GM18861 (cell line): Measurements from ENCODE around the gene MRPL43.

Experiments used
- ATAC-seq: cut with Tn5 transposase; IDR thresholded peaks from one replicate; pipeline ENCODE4 v1.9.1; 2021; ENCODE audit not compliant: unreplicated experiment

Gene MRPL43

GRCh38 chr10:101005361-101005760, 18.1 kb upstream of the MRPL43 start:
- no peak for ATAC-seq

GRCh38 chr10:101003639-101004206, 16.4 kb upstream of the MRPL43 start:
- ATAC-seq, result no peak

DNA sequence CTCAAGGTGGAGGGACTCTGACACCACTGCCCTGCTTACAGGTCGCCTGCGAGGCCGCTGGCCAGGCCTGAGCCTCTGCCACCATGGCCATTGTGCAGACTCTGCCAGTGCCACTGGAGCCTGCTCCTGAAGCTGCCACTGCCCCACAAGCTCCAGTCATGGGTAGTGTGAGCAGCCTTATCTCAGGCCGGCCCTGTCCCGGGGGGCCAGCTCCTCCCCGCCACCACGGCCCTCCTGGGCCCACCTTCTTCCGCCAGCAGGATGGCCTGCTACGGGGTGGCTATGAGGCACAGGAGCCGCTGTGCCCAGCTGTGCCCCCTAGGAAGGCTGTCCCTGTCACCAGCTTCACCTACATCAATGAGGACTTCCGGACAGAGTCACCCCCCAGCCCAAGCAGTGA, 15.2 kb upstream of the MRPL43 start:
- ATAC-seq, result no peak

DNA sequence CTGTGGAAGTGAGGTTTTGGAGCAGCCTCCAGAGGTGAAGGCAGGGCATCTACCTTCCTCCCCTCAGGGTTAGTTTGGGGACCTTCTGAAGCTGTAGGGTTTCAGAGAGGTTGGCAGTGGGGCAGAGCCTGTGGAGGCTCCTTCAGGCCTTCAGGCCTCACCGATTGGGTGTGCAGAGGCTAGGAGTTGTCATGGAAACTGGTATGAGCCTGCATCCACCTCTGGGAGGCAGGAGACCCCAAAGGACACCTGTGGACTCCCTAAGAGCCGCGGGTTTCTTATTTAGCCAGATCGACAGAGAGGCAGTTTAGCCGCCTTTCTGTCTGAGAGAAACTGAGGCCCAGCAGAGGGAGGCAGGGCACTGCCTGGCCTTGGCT, 14.3 kb upstream of the MRPL43 start:
- no peak for ATAC-seq

DNA sequence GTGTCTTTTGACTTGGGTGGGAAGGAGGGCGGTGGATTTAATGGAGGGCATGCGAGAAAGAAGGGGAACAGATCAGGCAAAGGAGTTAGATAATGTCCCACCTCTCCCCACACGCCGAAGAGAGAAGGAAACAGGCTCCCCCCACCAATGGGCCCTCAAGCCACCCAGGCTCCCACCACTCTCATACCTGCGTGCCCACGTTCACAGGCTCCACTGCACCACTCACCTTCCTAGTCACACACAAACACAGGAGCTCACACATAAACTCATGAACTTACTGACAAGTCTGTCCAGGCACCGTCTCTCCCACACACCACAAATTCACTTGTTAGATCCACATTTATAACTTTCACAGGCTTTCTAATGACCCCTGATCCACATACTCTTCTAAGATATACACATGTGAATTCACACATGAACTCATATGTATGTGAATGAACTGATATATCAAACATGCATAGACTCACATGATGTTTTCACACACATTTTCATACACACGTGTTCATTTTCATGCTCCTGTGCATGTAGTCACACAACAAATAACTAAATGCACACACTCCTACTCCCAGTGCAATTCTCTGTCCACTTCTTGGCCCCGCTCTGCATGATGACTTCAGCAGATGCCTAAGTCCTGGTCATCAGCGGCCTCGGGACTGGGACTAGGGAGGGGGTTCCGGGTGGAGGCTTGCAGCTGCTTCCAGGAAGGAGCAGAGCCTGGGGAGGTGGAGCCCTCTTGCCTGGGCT, 13.8 kb upstream of the MRPL43 start:
- no peak for ATAC-seq

GRCh38 chr10:101000127-101000914, 13.0 kb upstream of the MRPL43 start:
- ATAC-seq, result no peak

DNA sequence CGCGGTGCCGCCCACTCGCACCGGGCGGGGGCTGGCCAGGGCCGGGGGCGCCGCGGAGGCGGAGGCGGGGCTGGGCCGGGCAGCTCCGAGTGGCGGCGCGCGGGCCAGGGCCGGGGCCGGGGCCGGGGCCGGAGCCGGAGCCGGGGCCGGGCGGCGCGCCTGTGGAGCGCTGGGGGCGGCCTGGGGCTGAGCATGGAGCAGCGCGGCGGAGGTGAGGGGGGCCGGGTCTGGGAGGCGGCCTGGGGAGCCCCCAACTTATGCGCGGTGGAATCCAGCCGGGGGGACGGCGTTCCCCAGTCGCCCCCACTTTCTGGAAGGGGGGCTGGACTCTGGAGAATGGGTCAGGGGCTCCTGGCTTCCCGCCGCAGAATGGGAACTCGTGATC, 12.4 kb upstream of the MRPL43 start, which contains the start of gene LZTS2:
Gene LZTS2, plus strand, starts transcription at position 67 of the 385 bp plus-strand sequence. CDS start 2,731 bp downstream, outside the sequence.
- no peak for ATAC-seq

GRCh38 chr10:100998991-100999741, 11.9 kb upstream of the MRPL43 start:
- peak; percentile 32 for ATAC-seq

DNA sequence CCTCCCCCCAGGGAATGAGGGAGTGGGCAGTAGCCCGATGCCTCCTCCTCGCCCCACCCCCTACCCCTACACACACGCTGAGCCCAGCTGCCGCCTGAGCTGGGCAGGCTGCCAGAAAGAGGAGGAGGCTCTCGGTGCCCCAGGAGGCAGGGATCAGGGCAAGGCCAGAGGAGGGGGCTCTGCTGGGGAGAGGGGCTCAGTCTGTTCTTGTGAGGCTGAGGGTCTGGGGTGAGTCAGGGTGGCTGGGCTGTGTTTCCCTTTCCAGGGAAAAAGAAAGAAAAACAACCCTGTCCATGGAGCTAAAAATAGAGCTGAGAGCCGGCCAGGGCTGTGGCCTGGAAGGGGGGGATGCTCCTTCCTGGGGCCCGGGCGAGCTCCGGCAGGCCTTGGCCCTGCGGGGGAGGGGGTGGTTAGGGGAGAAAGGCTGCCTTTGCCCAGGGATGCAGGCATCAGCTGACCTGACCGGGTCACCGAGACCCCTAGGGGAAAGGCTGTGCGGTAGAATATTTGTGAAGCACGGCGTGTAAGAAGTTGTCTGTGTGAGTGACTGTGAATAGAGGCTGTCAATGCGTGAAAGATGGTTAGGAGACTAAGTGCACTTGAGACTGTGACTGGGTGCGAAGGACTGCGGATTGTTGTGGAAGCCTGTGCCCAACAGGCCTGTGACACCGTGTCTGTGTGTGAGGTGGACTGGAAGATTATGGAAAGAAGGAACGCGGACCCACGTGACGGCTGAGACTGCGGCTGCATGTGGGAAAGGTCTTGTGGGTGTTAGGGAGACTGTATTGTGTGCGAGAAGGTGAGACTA, 11.1 kb upstream of the MRPL43 start:
- ATAC-seq, result no peak

DNA sequence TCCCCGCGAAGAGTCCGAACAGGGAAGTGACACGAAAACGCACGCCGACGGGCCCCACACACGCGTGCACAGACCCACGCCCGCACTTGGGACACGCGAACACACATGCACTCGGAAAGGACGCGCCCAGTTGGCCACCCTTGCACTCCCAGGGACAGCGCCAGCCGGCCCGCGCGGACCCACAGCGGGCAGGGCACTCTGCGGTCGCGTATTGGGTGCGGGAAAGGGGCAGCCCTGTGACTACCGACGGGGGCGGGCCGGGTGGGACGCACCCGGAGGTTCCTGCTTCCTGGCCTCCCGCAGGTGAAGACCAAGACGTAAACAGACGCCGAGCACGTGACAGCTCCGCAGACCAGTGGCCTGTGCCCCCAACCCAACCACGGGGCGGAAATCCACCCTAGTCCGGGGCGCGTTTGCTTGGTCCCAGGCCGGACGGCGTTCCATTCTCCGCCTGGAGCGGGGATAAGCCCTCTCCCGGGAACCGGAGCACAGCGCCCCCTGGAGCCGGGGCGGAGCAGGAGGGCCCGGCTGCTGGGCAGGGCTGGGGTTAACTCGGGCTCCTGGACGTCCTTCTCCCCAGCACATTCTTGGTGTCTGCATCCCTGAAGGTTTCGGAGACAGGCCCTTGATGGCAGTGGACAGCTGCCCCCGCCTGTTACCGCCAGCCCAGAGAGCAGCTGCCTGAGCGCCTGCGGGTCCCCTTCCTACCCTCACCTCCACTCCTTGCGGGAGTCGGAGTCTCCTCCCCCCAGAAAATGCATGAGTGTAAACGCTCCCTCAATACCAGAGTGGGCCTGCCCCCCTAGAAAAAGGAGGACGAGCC, 10.3 kb upstream of the MRPL43 start:
- ATAC-seq, result no peak

DNA sequence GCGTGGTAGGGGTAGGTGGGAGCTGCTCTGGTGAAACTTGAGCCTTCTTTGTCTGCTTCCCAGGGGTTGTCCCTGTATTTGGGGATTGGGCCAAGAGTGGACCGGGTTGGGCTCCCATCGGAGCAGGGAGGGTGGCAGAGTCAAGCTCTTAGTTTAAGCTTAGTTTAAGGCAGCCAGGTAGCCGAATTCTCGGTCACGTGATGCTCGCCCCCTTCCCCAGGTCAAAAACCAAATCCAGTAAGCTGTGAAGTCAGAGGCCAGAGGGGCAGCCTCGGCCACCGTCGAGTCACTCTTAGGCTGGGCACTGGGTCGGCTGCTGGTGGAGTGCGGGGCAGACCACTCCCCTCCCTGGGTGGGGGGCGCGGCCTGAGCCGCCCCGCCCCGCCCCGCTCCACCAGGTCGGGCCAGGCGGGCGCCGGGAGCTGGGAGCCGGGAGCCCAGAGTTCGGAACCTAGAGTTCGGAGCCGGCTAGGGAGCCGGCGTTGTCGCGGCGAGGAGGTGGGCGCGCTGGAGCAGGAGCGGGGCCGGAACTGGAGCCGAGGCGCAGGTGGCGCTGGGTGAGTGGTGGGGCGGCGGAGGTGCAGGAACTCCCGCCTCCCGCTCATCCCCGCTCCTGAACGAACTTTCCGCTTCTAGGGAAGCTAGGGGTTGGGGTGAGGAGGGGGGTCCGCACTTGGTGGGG, 9.5 kb upstream of the MRPL43 start:
- no peak for ATAC-seq

DNA sequence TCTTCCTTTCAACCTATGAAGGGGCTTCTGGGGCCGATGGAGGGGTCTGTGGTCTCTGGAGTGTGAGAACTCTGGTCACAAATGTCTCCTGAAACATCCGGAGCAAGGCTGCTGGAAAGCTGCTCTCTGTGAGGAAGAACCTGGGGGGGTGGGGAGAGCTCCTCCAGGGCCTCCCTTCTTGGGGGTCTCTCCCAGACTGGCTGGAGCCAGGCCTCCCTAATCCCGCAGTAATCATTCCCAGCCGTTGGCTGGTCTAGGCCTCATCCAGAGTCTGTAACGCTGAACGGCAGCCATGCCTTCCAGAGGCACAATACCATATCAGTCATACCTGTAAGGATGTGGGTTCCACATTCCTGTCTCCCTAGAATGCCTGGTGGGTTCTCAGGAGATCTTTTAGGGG, 7.9 kb upstream of the MRPL43 start:
- no peak for ATAC-seq

GRCh38 chr10:100993986-100994708, 6.8 kb upstream of the MRPL43 start:
- ATAC-seq, result no peak

DNA sequence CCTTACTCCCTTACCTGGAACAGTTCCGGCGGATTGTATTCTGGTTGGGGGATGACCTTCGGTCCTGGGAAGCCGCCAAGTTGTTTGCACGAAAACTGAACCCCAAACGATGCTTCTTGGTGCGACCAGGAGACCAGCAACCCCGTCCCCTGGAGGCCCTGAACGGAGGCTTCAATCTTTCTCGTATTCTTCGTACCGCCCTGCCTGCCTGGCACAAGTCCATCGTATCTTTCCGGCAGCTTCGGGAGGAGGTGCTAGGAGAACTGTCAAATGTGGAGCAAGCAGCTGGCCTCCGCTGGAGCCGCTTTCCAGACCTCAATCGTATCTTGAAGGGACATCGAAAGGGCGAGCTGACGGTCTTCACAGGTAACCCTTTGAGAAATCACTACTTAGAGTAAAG, 1.8 kb upstream of the MRPL43 start:
- ATAC-seq, result no peak

GRCh38 chr10:100988166-100988565, 869 bp upstream of the MRPL43 start:
- ATAC-seq, result no peak

DNA sequence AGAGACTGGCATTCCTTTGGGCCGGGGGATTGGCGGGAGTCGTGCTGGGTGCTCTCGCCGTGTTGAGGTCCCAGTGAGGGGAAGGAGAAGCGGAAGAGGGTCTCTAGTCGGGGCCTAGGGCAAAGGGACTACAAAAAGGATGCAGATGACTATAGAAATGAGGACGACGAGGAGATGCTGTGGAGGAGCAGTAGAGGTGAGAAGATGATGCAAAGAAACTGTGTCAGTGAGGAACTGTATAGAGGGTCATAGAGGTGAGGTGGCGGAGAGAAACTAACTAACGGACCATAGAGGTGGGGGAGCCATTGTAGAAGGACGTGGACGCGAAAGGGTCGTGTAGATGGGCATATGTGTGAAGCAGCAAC, 370 bp upstream of the MRPL43 start:
- no peak for ATAC-seq

DNA sequence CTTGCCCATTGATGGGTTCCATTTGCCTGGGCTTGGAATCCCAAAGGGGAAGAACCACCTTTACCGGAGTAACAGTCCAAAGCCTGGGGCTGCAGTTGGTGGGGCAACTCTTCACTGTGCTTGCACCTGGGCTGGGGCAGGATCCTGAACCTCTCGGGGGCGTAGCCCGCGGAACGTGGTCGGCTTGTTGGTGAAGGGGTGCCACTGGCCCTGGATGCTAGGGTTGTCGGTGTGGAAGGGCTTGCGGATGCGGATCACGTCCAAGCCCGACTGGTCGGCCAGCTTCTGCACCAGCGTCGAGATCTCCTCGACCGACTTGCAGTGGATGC, 710 bp downstream of the MRPL43 start:
- ATAC-seq, result no peak

- peak; percentile 48 for ATAC-seq
Observed at GRCh38 chr10:100985336-100985735, 2.0 kb downstream of the MRPL43 start.
